ENCODE data around the gene OR2B2.

OR2B2 gene

DNA sequence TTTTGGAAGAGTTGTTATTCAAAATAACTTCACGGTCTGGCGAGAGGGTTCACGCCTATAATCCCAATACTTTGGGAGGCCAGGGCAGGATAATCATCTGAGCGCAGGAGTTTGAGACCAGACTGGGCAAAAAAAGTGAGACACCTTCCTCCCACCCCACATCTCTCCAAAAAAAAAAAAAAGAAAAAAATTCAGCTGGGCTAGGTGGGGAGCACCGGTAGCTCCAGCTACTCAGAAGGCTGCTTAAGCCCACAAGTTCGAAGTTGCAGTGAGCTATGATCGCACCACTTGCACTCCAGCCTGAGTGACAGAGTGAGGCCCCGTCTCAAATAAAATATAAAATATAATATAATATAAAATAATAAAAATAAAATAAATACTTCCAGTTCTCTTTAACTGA, 10.4 kb downstream of the OR2B2 start:
- no peak for TF ChIP-seq EP300 (IDR thresholded peaks at IDR 0.05; ENCODE audit: borderline replicate concordance)
- TF ChIP-seq, protein P1, sequence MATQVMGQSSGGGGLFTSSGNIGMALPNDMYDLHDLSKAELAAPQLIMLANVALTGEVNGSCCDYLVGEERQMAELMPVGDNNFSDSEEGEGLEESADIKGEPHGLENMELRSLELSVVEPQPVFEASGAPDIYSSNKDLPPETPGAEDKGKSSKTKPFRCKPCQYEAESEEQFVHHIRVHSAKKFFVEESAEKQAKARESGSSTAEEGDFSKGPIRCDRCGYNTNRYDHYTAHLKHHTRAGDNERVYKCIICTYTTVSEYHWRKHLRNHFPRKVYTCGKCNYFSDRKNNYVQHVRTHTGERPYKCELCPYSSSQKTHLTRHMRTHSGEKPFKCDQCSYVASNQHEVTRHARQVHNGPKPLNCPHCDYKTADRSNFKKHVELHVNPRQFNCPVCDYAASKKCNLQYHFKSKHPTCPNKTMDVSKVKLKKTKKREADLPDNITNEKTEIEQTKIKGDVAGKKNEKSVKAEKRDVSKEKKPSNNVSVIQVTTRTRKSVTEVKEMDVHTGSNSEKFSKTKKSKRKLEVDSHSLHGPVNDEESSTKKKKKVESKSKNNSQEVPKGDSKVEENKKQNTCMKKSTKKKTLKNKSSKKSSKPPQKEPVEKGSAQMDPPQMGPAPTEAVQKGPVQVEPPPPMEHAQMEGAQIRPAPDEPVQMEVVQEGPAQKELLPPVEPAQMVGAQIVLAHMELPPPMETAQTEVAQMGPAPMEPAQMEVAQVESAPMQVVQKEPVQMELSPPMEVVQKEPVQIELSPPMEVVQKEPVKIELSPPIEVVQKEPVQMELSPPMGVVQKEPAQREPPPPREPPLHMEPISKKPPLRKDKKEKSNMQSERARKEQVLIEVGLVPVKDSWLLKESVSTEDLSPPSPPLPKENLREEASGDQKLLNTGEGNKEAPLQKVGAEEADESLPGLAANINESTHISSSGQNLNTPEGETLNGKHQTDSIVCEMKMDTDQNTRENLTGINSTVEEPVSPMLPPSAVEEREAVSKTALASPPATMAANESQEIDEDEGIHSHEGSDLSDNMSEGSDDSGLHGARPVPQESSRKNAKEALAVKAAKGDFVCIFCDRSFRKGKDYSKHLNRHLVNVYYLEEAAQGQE (IDR thresholded peaks at IDR 0.05; ENCODE audit: low read depth), result no peak

DNA sequence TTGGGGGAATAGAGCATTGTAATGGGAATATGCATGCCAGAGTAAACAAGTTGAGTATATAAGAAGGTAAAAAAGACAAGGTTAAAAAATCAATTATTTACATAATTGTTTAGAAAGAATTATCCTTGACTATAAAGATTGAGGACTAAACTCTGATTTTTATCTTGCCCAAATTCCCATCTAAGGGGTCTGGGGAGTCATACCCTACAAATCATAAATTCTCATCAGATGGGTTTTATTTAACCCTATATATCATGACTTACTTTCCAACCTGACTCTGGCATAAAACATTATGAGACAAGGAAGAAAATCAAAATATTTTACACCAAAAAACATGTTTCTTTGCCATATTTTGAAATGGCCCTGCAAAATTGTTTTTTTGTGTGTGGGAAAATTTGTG, 12.7 kb downstream of the OR2B2 start:
- TF ChIP-seq TCF12 (IDR thresholded peaks at IDR 0.05; ENCODE audit: low read depth) (no peak), RAD21 (IDR thresholded peaks at IDR 0.05; ENCODE audit: low read depth) (no peak), EP300 (IDR thresholded peaks at IDR 0.05; ENCODE audit: borderline replicate concordance) (no peak)
- TF ChIP-seq, protein P1 (IDR thresholded peaks at IDR 0.05; ENCODE audit: low read depth), result no peak

DNA sequence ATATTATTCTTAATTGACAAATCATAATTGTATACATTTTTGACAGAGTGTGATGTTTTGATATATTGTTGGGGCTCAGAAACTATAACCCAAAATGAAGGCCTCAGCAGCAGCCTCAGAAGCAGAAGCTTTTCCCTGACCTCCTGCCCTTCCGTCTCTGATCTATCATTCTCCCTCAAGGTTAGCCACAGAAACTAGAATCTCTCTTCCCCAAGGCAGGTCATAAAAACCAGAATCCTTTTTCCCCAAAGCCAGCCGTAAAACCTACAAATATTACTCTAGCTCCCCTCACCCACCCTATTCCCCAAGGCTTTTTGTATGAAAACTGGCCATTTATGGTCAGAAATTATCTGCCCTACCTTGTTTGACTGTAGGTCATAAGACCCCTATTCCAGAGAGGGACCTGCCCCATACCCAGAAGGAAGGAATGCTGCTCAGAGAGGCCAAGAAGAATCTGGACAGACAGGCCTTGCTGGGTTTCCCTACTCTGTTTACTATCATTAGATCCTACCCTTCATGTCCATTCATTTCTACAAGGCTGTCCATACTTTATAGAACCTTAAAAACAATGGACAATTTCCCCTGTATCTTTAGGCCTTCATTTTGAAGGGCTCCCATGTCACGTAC, 14.5 kb downstream of the OR2B2 start:
- TF ChIP-seq FOXM1 (IDR thresholded peaks at IDR 0.05; ENCODE audit: borderline replicate concordance, low read depth) (no peak), EP300 (IDR thresholded peaks at IDR 0.05; ENCODE audit: borderline replicate concordance) (no peak), YY1 (IDR thresholded peaks at IDR 0.05; ENCODE audit: low read depth) (no peak), EGR1 (IDR thresholded peaks at IDR 0.05) (no peak)
- TF ChIP-seq, protein P1 (IDR thresholded peaks at IDR 0.05; ENCODE audit: low read depth), result no peak
- TF ChIP-seq, protein P2, sequence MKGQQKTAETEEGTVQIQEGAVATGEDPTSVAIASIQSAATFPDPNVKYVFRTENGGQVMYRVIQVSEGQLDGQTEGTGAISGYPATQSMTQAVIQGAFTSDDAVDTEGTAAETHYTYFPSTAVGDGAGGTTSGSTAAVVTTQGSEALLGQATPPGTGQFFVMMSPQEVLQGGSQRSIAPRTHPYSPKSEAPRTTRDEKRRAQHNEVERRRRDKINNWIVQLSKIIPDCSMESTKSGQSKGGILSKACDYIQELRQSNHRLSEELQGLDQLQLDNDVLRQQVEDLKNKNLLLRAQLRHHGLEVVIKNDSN (IDR thresholded peaks at IDR 0.05), result no peak

DNA sequence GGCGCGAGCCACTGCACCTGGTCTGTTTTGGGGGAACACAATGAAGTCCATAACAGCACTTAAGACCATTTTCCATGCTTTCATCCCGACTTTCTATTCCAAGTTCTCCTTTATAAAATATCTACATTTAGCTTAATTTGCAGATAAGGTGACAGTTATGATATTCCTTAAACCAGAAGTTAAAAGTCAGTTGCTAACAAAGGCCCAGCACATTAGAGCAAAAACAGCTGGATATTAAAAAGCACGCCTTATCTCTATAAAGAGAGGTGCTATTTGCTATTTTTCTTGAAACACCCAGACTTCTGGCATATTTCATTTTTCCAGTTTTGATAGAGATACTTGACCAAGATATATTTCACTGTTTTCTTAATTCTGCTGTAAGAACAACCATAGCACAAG, 15.8 kb downstream of the OR2B2 start:
- TF ChIP-seq CREB1 (IDR thresholded peaks at IDR 0.05; ENCODE audit: low read depth), result no peak
- TF ChIP-seq TEAD4 (IDR thresholded peaks at IDR 0.05), result no peak
- no peak for TF ChIP-seq RAD21 (IDR thresholded peaks at IDR 0.05; ENCODE audit: low read depth)
- no peak for TF ChIP-seq EP300 (IDR thresholded peaks at IDR 0.05; ENCODE audit: borderline replicate concordance)
- no peak for TF ChIP-seq TAF1 (IDR thresholded peaks at IDR 0.05; ENCODE audit: low read depth)
- no peak for TF ChIP-seq CEBPB (IDR thresholded peaks at IDR 0.05)
- TF ChIP-seq ZBTB7A (IDR thresholded peaks at IDR 0.05; ENCODE audit: low read depth), result no peak
- TF ChIP-seq, protein P3, sequence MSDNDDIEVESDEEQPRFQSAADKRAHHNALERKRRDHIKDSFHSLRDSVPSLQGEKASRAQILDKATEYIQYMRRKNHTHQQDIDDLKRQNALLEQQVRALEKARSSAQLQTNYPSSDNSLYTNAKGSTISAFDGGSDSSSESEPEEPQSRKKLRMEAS (IDR thresholded peaks at IDR 0.05), result no peak
- TF ChIP-seq, protein P1 (IDR thresholded peaks at IDR 0.05; ENCODE audit: low read depth), result no peak
- no peak for TF ChIP-seq TCF12 (IDR thresholded peaks at IDR 0.05; ENCODE audit: low read depth)
- TF ChIP-seq YY1 (IDR thresholded peaks at IDR 0.05; ENCODE audit: low read depth), result no peak
- TF ChIP-seq, protein P2 (IDR thresholded peaks at IDR 0.05), result no peak
- TF ChIP-seq EGR1 (IDR thresholded peaks at IDR 0.05), result no peak
- no peak for TF ChIP-seq FOXM1 (IDR thresholded peaks at IDR 0.05; ENCODE audit: borderline replicate concordance, low read depth)
- no peak for TF ChIP-seq NFIC (IDR thresholded peaks at IDR 0.05)
